Osteoblast (primary cell): Measurements from ENCODE around the gene RHOC. TPM values are rescaled to one million over a fixed set of nuclear protein-coding genes. Genes with fewer than 3 reads are reported as not detected.

Source experiments
- DNase-seq: peaks from one replicate; pipeline ENCODE4 v3.0.0; 2011; ENCODE audit warnings: low spot score, mixed read lengths; ENCODE audit not compliant: insufficient read length; ENCODE audit errors: missing footprints
- H2AFZ ChIP-seq: 2 replicates; pipeline ENCODE4 v1.6.0; 2011; ENCODE audit warnings: mild to moderate bottlenecking, low read length
- H3K27ac ChIP-seq: 2 replicates; pipeline ENCODE4 v1.5.1; 2011; ENCODE audit warnings: mild to moderate bottlenecking, low read depth, low read length, moderate library complexity
- H3K27me3 ChIP-seq: 2 replicates; pipeline ENCODE4 v1.6.0; 2012; ENCODE audit warnings: mild to moderate bottlenecking, control low read depth, inconsistent platforms, low read length, moderate library complexity; ENCODE audit not compliant: insufficient read depth
- H3K36me3 ChIP-seq: 2 replicates; pipeline ENCODE4 v1.5.1; 2011; ENCODE audit warnings: mild to moderate bottlenecking, low read length, control low read depth, moderate library complexity; ENCODE audit not compliant: insufficient read depth
- H3K4me1 ChIP-seq: 2 replicates; pipeline ENCODE4 v1.5.1; 2011; ENCODE audit warnings: mild to moderate bottlenecking, low read length, control low read depth, moderate library complexity; ENCODE audit not compliant: insufficient read depth
- H3K4me2 ChIP-seq: 2 replicates; pipeline ENCODE4 v1.6.0; 2011; ENCODE audit warnings: mild to moderate bottlenecking, low read length; ENCODE audit not compliant: insufficient read depth
- H3K4me3 ChIP-seq: fragments of 200-600 bp; sonication (generic); 3 replicates; pipeline ENCODE4 v1.5.1; 2012; ENCODE audit warnings: mild to moderate bottlenecking, low read length, inconsistent platforms; ENCODE audit not compliant: insufficient read depth
- H3K79me2 ChIP-seq: 2 replicates; pipeline ENCODE4 v1.6.0; 2012; ENCODE audit warnings: mild to moderate bottlenecking, low read length, control low read depth, inconsistent platforms; ENCODE audit not compliant: insufficient read depth
- H3K9me3 ChIP-seq: 2 replicates; pipeline ENCODE4 v1.5.1; 2011; ENCODE audit warnings: low read depth, low read length, control low read depth
- H4K20me1 ChIP-seq: 2 replicates; pipeline ENCODE4 v1.6.0; 2012; ENCODE audit warnings: mild to moderate bottlenecking, low read length, control low read depth; ENCODE audit not compliant: insufficient read depth
- total RNA-seq: library from RNA; depleted of rRNA; stranded (reverse); fragments of >200 nt; gene quantifications from 2 replicates; pipeline ENCODE4 v1.2.3, GENCODE V29; 2012
- TF ChIP-seq, protein P1 (sequence below): IDR thresholded peaks from 2 replicates; pipeline ENCODE4 v1.5.1; 2011; ENCODE audit warnings: mild to moderate bottlenecking, low read depth, low read length, moderate library complexity; ENCODE audit errors: extremely low read depth

RHOC gene
- total RNA-seq, result 276 and 325 TPM in 2 replicates

DNA sequence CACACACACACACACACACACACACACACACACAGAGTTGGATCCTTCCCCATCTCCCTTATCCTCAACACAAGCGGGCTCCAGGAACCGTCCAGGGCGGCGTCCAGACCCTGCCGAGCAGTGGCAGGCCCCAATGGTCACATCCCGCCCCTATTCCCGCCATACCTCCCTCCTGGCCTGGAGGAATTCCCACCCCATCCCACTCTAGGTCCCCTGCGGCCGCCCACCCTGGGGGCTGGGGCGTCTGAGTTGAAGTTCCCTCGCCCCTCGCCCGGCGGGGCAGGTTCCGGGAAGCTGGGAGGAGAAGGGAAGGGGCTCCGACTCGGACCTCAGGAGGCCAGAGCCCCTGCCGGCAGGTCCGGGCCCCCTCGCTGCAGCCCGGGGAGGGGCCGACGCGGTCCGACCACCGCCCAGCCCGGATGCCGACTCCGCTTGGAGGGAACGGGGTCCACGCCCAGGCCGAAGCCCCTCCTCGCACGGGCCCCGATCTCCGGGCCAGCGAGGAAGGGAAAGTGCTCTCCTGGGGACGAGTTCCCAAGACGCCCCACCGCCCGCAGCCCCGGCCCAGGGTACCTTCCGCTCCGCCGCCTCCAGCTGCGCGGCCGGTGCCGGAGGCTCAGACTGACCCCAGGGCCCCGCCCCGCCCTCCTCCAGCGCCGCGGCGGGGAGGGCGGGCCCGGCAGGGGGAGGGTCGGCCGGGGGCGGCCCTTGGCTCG is at the start of gene RHOC:
Gene RHOC, minus strand, starts transcription at position 623 of the 716 bp plus-strand sequence. CDS start 3,328 bp downstream, outside the sequence.
- peaks cover 46% of the 10 kb centered on the region for H3K4me1 ChIP-seq
- peak within 1 kb of the TSS; percentile 96 for H3K4me2 ChIP-seq
- H3K27me3 ChIP-seq, result no peaks in the 10 kb centered on the region
- TF ChIP-seq, protein P1, sequence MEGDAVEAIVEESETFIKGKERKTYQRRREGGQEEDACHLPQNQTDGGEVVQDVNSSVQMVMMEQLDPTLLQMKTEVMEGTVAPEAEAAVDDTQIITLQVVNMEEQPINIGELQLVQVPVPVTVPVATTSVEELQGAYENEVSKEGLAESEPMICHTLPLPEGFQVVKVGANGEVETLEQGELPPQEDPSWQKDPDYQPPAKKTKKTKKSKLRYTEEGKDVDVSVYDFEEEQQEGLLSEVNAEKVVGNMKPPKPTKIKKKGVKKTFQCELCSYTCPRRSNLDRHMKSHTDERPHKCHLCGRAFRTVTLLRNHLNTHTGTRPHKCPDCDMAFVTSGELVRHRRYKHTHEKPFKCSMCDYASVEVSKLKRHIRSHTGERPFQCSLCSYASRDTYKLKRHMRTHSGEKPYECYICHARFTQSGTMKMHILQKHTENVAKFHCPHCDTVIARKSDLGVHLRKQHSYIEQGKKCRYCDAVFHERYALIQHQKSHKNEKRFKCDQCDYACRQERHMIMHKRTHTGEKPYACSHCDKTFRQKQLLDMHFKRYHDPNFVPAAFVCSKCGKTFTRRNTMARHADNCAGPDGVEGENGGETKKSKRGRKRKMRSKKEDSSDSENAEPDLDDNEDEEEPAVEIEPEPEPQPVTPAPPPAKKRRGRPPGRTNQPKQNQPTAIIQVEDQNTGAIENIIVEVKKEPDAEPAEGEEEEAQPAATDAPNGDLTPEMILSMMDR, result no peak
- H3K27ac ChIP-seq, result peak within 1 kb of the TSS; percentile 91
- DNase-seq, result peak; percentile 98
- H3K9me3 ChIP-seq, result no peaks in the 10 kb centered on the region
- H4K20me1 ChIP-seq, result peaks cover 41% of the 10 kb centered on the region
- peaks cover 28% of the 10 kb centered on the region for H3K36me3 ChIP-seq
- peak within 1 kb of the TSS; percentile 79 for H2AFZ ChIP-seq
- H3K4me3 ChIP-seq, result peak within 1 kb of the TSS; percentile 93
- H3K79me2 ChIP-seq, result peaks cover 57% of the 10 kb centered on the region

DNA sequence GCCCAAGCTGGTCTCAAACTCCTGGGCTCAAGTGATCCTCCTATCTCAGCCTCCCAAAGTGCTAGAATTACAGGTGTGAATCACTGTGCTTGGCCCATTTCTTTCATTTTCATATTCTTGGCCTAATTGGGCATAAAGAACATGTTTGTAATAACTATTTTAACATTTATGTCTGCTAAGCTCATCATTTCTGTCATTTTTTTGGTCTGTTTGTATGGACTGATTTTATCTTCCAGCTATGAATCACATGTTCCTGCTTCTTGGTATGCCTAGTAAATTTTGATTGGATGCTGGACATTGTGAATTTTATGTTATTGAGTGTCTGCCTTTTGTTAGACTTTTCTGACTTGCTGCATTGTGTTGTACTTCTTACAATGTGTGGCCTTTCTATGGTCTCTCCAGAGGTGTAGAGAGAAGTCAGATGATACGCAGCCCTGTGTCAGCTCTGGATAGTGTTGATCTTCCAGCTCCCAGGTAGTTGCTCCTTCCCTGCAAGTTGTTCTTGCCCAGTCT is 47.2 kb upstream of the RHOC start:
- H3K4me1 ChIP-seq, result no peaks in the 10 kb centered on the region
- H3K27ac ChIP-seq, result no peak overlapping the region
- no peak overlapping the region for H3K4me3 ChIP-seq
- H3K4me2 ChIP-seq, result no peak overlapping the region
- TF ChIP-seq, protein P1, result no peak
- H3K27me3 ChIP-seq, result peaks cover 3% of the 10 kb centered on the region
- H3K36me3 ChIP-seq, result no peaks in the 10 kb centered on the region
- H3K79me2 ChIP-seq, result no peaks in the 10 kb centered on the region
- H4K20me1 ChIP-seq, result no peaks in the 10 kb centered on the region
- no peak overlapping the region for H2AFZ ChIP-seq
- no peaks in the 10 kb centered on the region for H3K9me3 ChIP-seq
- DNase-seq, result no peak

- no peak overlapping the region for H2AFZ ChIP-seq
Observed at GRCh38 chr1:112748396-112748795, 41.5 kb upstream of the RHOC start.

More at GRCh38 chr1:112748396-112748795, 41.5 kb upstream of the RHOC start:
- Histone ChIP-seq H3K4me2 (no peak overlapping the region), H3K4me3 (no peak overlapping the region), H3K27me3 (peaks cover 3% of the 10 kb centered on the region), H3K27ac (no peak overlapping the region), H3K79me2 (no peaks in the 10 kb centered on the region), H4K20me1 (no peaks in the 10 kb centered on the region), H3K36me3 (no peaks in the 10 kb centered on the region), H3K4me1 (peaks cover 5% of the 10 kb centered on the region), H3K9me3 (no peaks in the 10 kb centered on the region)
- TF ChIP-seq, protein P1, result no peak
- DNase-seq, result no peak
